GM18511 (cell line): ENCODE results near the gene SLC15A2.
"Not testable (repeated sequence)": the region's sequence is repeated elsewhere in the genome, so short reads cannot be mapped to it uniquely, and the experiment has no call there.

Experiments used
- ATAC-seq: cut with Tn5 transposase; IDR thresholded peaks from one replicate; pipeline ENCODE4 v1.9.1; 2021; ENCODE audit warnings: mild to moderate bottlenecking, moderate library complexity; ENCODE audit not compliant: unreplicated experiment

The SLC15A2 gene, protein sequence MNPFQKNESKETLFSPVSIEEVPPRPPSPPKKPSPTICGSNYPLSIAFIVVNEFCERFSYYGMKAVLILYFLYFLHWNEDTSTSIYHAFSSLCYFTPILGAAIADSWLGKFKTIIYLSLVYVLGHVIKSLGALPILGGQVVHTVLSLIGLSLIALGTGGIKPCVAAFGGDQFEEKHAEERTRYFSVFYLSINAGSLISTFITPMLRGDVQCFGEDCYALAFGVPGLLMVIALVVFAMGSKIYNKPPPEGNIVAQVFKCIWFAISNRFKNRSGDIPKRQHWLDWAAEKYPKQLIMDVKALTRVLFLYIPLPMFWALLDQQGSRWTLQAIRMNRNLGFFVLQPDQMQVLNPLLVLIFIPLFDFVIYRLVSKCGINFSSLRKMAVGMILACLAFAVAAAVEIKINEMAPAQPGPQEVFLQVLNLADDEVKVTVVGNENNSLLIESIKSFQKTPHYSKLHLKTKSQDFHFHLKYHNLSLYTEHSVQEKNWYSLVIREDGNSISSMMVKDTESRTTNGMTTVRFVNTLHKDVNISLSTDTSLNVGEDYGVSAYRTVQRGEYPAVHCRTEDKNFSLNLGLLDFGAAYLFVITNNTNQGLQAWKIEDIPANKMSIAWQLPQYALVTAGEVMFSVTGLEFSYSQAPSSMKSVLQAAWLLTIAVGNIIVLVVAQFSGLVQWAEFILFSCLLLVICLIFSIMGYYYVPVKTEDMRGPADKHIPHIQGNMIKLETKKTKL

DNA sequence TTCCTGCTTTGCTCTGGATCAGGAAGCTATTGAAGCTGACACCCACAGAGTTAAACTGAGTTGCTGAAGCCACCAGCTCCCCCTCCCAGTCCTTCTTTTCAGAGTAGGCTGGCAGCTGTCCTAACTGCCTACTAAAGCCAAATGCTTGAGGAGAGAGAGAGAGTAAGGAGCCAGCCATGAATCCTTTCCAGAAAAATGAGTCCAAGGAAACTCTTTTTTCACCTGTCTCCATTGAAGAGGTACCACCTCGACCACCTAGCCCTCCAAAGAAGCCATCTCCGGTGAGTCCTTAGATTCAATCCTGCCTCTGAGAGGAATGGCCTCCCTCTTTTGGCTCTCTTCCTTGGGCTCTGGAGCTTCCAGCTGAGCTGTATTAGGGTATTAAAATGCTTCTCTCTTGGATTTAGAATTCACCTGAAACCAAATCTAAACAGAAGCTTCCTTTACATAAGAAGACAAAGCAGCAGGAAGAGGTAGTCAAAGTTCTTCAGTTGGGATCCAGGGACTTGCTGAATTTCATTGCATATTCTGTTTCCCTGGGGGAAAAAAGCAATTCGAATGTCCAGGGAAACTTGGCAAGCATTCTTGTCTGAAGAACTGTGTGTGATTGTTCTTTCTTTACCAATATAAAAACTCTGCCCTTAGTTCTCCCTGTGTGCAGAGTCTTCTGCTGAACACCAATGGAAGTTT is at the start of gene SLC15A2:
SLC15A2 (plus strand) TSS at position 101 of the 690 bp plus-strand sequence; CDS start at position 177, 76 bp downstream.
- ATAC-seq = no peak

DNA sequence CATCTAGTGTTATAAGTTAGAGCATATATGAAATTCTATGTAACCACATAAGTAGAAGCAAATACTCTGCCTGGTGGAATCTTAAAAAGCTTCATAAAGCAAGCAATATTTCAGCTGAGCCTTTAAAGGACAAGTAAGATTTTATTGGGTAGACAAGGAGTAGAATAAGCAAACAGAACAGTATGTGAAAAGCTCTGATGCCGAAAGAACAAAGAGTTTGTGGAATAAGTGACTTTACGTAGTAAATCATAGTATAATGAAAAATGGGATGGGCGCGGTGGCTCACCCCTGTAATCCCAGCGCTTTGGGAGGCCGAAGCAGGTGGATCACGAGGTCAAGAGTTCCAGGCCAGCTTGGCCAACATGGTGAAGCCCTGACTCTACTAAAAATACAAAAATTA is 49.3 kb upstream of the SLC15A2 start:
- no peak for ATAC-seq

DNA sequence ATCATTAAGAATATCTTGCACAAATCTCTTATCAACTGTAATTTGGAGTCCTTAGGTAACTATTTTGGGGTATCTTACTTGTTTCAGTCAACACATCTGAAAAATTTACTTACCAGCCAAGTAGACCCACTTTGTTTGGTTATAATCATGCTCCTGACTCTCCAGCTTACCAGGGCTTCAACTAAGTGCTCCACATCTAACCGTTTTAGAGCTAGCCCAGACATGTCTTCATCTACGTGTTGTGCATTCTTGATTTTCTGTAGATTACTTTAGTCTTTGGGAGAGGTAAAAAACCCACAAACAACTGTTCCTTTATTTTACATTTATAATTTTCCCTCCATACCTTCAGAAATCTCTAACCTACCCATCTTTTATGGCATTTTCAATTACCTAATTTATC is 41.9 kb upstream of the SLC15A2 start:
- no peak for ATAC-seq

DNA sequence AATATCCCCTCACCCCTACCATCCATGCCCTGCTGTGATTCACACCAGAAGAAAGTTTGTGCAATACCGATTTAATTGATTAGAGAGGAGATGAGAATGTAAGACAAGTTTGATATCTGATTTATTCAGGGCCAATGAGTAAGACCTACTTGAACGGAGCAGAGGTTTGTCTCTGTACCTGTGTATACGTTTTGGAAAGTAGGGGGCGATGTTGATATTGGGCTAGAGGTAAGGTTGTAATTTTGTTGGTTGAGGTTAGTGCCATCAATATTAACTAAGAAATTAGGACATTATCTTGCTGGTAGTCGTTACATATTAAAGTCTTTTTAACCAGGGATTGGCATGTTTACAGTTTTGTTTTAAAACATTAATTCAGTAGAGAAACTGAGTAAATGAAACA is 38.6 kb upstream of the SLC15A2 start:
- no peak for ATAC-seq

DNA sequence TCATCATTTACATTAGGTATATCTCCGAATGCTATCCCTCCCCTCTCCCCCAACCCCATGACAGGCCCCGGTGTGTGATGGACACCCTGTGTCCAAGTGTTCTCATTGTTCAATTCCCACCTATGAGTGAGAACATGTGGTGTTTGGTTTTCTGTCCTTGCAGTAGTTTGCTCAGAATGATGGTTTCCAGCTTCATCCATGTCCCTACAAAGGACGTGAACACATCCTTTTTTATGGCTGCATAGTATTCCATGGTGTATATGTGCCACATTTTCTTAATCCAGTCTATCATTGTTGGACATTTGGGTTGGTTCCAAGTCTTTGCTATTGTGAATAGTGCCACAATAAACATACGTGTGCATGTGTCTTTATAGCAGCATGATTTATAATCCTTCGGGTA is 36.4 kb upstream of the SLC15A2 start:
- not testable (repeated sequence) for ATAC-seq

DNA sequence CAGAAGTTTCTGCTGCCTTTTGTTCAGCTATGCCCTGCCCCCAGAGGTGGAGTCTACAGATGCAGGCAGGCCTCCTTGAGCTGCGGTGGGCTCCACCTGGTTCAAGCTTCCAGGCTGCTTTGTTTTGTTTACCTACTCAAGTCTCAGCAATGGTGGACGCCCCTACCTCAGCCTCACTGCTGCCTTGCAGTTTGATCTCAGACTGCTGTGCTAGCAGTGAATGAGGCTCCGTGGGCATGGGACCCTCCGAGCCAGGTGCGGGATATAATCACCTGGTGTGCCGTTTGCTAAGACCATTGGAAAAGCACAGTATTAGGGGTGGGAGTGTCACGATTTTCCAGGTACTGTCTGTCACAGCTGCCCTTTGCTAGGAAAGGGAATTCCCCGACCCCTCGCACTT is 31.0 kb upstream of the SLC15A2 start:
- ATAC-seq = not testable (repeated sequence)

DNA sequence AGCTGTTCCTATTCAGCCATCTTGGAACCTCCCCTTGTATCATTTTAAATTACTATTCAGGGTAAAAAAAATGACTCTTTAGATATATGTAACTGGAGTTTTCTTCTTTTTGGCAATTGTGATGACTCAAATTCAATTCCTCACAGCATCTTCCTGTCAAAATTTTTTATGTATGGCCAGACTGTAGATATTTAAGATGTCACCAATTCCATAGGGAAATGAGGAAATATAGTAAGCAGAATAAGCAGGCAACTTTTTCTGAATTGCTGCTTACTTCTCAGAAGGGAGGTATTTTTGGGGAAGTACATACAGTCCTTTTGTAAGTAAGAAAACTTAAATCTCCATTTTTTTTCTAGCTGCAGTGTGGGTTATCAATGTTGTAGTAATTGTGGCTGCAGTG is 30.4 kb upstream of the SLC15A2 start:
- ATAC-seq = no peak

DNA sequence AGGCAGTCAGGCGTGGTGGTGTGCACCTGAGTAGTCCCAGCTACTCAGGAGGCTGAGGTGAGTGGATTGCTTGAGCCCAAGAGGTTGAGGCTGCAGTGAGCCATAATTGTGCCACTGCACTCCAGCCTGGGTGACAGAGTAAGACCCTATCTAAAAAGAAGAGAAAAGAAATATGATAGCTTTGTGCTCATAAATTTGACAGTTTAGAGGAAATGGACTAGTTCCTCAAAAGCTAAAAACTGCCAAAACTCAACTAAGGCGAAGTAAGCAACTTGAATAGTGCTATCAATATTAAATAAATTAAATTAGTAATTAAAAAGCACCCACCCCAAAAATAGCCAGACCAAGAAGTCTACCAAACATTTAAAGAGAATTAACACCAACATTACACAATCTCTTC is 24.5 kb upstream of the SLC15A2 start:
- no peak for ATAC-seq

DNA sequence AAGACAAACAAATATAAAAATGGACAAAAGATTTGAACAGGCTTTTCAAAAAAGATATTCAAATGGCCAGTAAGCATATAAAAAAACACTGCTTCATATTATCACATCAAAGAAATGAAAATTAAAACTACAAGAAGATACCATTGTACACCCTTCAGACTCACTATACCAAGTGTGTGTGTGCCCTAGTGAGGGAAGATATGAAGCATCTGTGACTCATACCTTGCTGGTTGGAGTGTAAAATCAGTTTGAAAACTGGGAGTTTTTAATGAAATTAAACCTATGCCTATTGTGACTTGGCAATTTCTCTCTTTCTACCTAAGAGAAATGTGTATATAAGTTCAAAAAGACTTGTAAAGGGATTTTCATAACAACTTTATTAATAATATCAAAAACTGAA is 23.5 kb upstream of the SLC15A2 start:
- no peak for ATAC-seq

DNA sequence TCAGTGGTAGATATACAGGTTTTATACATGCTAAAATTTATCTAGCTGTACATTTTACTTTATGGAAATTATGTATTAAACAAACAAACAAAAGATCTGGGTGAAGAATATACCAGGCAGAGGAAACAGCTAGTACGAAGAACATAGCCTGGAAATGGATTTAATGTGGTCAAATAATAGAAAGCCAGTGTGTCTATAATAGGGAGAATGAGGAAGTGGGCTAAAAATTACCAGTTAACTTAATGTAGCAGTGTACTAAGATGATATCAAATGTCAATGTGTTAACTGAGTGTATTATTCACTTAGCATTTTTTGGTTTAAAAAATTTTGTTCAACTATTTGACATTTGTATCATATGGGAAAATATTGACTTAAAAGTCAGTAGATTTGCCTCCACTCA is 22.8 kb upstream of the SLC15A2 start:
- no peak for ATAC-seq

DNA sequence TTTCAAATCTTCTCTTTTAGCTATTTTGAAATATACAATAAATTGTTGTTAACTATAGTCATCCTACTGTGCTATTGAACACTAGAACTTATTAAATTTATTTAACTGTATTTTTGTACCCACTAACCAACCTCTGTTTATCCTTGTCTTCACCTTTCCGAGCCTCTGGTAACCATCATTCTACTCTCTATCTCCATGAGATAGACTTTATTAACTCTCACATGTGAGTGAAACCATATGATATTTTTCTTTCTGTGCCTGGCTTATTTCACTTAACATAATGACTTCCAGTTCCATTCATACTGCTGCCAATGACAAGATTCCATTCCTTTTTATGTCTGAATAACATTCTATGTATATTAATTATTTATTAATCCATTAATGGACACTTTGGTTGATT is 15.8 kb upstream of the SLC15A2 start:
- ATAC-seq = no peak

DNA sequence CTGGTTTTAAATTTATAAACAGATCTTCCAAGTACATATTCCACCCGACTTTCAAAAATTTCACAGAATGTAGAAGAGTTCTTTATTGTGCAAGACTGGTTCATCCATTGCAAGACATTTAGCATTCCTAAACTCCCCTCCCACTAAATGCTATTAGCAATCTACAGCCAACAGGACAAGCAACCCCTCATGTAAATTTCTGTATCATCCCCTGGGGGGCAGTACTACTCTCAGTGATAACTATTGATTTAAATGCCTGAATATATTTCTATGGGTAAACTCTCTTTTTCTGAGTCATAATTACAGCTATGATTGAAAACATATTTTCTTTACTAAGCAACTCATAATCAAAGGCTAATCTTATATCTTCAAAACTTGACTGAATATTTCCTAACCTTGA is 10.7 kb upstream of the SLC15A2 start:
- ATAC-seq = no peak

DNA sequence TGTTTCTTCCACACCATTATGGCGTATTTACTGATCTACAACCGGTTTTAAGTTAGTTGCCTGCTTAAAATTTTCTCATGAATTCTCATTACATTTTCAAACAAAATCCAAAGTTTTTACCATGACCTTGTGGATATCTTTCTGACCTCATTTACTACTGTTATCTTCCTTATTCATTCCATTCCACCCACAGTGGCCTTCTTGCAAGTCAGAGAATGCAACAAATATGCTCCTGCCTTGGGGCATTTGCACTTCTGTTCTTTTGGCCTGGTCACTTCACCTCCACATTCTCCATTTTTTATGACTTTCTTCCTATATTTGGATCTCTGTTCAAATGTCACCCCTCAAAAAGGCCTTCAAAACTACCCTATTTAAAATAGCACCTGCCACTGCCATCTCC is 8.8 kb upstream of the SLC15A2 start:
- ATAC-seq = no peak

DNA sequence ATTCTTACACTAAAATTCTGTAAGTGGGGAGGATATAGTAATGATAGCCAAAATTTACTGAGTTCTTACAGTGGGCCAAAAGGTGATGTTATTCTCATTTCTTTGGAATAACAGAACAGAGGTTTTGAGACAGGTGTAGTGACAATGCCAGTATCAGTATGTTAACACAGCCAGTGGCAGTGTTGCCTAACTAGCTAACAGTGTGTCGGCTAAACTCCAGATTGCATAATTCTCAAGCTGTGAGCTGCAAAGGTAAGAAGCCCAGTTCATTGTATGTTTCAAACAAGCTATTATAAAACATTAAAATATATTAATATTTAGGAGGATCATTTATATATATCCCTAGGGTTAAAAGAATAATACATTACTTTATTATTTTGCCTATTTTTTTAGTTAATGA is 920 bp downstream of the SLC15A2 start:
- no peak for ATAC-seq

DNA sequence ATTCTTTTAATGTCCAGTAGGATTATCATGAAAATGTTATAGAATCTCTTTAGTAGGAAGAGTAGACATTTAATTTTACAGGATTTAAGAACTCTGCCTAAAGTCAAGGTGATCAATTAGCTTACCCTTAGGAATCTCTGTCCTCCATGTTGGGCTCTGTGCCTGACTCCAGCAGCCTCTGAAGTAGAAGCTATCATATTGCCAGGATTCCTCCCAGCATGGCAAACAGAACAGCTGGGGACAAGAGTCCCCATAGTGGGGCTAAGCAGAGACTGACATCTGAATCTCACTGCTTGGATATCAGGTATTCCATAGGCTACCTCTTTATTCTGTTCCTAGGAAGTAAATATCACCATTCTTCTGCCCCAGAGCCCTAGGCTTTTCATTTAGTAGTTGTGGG is 1.5 kb downstream of the SLC15A2 start:
- ATAC-seq = no peak

DNA sequence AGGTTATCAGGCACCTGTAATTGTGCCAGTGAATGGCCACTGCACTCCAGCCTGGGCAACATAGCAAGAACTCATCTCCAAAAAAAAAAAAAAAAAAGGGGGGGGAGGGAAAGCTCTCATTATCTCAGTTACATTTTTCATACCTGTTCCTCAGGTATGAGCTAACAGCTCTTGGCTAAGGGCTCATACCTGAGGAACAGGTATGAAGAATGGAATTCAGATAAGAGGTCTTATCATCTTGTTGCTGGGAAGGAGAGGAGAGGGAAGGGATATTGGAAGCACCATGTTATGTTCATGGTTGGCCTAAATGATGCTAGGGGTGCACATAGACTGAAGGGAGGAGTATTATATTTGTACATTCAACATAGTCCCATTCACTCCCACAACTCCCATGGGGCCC is 2.6 kb downstream of the SLC15A2 start:
- ATAC-seq = no peak

DNA sequence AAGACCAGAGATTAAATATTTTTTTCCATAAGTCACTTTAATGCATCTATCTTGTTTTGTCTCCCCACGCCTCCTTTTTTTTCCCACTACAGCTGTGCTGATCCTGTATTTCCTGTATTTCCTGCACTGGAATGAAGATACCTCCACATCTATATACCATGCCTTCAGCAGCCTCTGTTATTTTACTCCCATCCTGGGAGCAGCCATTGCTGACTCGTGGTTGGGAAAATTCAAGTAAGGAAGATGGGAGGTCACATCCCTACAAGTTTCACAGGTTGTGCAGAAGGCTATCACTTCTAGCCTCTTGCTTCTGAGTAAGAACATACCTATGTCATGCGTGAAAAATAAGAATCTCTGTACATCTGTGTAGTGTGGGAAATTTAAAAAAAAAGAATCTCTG is 3.1 kb downstream of the SLC15A2 start:
- ATAC-seq = no peak

DNA sequence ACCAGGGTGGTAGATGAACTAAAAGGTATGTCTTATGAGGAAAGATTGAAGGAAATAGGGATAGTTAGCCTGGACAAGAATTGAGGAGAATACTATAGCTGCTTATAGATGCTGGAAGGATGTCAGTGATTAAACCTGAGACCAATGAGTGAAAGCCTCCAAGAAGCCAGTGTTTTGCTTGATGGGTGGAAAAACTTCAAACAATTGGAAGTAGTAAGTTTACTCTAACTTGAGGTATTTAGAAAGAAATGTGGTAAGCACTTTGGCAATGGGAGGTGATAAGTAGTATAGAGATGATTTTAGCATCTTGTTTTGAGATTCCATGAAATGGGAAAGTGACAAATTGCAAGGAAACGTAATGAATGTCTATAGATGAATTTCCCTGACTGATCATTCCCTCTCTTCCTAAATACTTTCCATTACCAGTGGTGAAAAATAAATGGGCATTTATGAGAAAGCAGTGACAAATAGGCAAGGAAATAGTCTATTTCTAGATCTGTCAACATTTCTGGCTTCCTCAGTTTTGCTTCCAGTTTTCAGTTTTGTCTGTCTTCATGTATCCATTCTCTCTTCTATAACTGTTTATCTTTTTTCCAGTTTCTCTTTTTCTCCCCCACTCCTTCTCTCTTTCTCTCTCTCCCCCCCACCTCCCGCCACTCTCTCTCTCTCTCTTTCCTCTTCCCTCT is 19.2 kb downstream of the SLC15A2 start:
- ATAC-seq = no peak

DNA sequence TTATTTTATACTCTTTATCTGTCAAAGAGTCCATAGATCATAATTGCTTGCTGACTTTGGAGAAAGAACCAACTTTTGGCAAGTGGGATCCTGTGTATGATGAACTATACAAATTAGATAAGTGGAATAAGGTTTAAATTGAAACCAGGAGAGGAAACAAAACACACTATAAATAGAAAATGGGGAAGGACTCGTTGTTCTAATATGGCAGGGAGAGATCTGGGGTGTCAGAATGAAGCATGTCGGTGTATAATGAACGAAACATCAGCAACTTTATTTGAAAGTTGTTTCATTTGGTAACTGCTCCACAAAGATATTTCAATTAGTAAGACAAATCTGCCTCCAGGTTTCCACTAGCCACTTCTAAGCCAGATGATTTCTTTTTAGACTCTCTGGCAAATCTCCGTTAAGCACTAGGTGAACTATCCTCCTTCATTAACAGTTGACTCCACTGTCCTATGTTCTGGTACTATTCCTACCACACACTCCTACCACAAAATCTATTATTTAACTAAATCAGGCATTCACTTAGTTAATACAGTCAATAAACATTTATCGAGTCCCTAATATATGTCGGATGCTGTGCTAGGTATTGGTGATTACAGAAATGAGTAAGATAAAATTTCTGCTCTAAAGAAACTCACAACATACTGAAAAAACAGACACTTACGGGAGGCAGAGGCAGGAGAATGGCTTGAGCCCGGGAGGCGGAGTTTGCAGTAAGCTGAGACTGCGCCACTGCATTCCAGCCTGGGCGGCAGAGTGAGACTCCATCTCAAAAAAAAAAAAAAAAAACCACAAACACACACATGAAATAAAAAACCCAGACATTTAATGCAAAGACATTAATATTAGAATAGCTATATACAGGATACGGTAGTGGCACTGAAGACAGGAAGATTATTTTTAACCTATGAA is 20.1 kb downstream of the SLC15A2 start:
- ATAC-seq = no peak

DNA sequence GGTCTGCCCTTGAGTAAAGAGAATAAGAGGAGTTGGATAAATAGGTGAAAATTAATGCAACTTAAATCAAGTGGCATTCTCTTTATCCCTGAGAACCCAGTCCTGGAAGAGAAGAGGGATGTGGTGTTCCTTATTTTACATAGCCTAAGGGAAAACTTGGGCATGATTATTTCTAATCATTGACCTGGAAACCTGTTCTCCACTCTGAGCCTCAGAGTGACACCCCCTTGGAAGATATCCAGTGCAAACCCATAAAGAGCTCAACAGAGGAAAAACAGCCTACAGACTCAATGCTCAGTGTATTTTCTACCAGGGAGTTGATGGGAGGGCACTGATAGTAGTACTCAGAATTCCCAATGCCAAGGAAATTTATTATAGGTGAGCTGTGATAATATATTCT is 22.0 kb downstream of the SLC15A2 start:
- no peak for ATAC-seq
